GM18499 (cell line): ENCODE measurements around the gene ZNF71.
"Not testable (repeated sequence)": the region's sequence is repeated elsewhere in the genome, so short reads cannot be mapped to it uniquely, and the experiment has no call there.

Experiments used
- ATAC-seq: cut with Tn5 transposase; IDR thresholded peaks from one replicate; pipeline ENCODE4 v1.9.1; 2021; ENCODE audit warnings: moderate number of reproducible peaks; ENCODE audit not compliant: insufficient read depth, unreplicated experiment

ZNF71 gene

GRCh38 chr19:56619121-56619520 lies 24.0 kb downstream of the ZNF71 start:
- no peak for ATAC-seq

- no peak for ATAC-seq
Observed at GRCh38 chr19:56622374-56622773, 27.3 kb downstream of the ZNF71 start.

GRCh38 chr19:56623006-56623405 lies 27.9 kb downstream of the ZNF71 start:
- ATAC-seq, result no peak

- no peak for ATAC-seq
Observed at GRCh38 chr19:56625708-56626107, 30.6 kb downstream of the ZNF71 start.

- ATAC-seq, result no peak
Observed at GRCh38 chr19:56633021-56633420, 37.9 kb downstream of the ZNF71 start.

- no peak for ATAC-seq
Observed at GRCh38 chr19:56637976-56638555, 43.0 kb downstream of the ZNF71 start.

GRCh38 chr19:56639217-56639616 lies 44.1 kb downstream of the ZNF71 start:
- ATAC-seq, result no peak

GRCh38 chr19:56642711-56643459 lies 47.8 kb downstream of the ZNF71 start, which contains the start of gene SMIM17:
SMIM17 (plus strand) TSS chr19:56643159; CDS start chr19:56645668, 2,509 bp downstream.
- ATAC-seq, result no peak

GRCh38 chr19:56643460-56643955 lies 48.4 kb downstream of the ZNF71 start:
- no peak for ATAC-seq

- ATAC-seq, result no peak
Observed at GRCh38 chr19:56654151-56654550, 59.0 kb downstream of the ZNF71 start.

GRCh38 chr19:56660381-56661107 lies 65.4 kb downstream of the ZNF71 start:
- ATAC-seq, result no peak

GRCh38 chr19:56661248-56661647 lies 66.1 kb downstream of the ZNF71 start:
- no peak for ATAC-seq

GRCh38 chr19:56663931-56664500 lies 68.9 kb downstream of the ZNF71 start:
- ATAC-seq, result no peak

GRCh38 chr19:56664511-56664910 lies 69.4 kb downstream of the ZNF71 start:
- ATAC-seq, result no peak

- ATAC-seq, result no peak
Observed at GRCh38 chr19:56667311-56667870, 72.3 kb downstream of the ZNF71 start.

- no peak for ATAC-seq
Observed at GRCh38 chr19:56668676-56669075, 73.6 kb downstream of the ZNF71 start.

GRCh38 chr19:56670401-56670960 lies 75.4 kb downstream of the ZNF71 start:
- ATAC-seq, result no peak

- no peak for ATAC-seq
Observed at GRCh38 chr19:56670961-56671612, 76.0 kb downstream of the ZNF71 start.

GRCh38 chr19:56671613-56671994 lies 76.5 kb downstream of the ZNF71 start, which contains the start of gene ZNF835:
ZNF835 (minus strand) TSS chr19:56671757; CDS start chr19:56665198, 6,559 bp downstream.
- ATAC-seq, result no peak

- not testable (repeated sequence) for ATAC-seq
Observed at GRCh38 chr19:56672610-56673009, 77.5 kb downstream of the ZNF71 start.
